Suprapubic skin (tissue), 4 donors: ENCODE measurements around the gene SDSL.

Experiments
- EP300 ChIP-seq: sonication (generic); formaldehyde crosslinking; IDR thresholded peaks from one replicate; pipeline ENCODE4 v1.6.1; 2017; ENCODE audit warnings: antibody characterized with exemption
- POLR2A ChIP-seq, 2 donors: fragments of 450-650 bp; IDR thresholded peaks; one replicate each; pipeline ENCODE4 v1.6.1; 2017; ENCODE audit warnings: antibody characterized with exemption in 2 of 2, mild to moderate bottlenecking in 2 of 2, moderate library complexity in 2 of 2
- POLR2AphosphoS5 ChIP-seq, 3 donors: sonication (generic); formaldehyde crosslinking; IDR thresholded peaks; one replicate each; pipeline ENCODE4 v1.6.1; 2017; ENCODE audit warnings: antibody characterized with exemption in 3 of 3
- TF ChIP-seq, protein P1 (sequence below), 2 donors: fragments of 200-600 bp in 1 of 2; fragments of 450-650 bp in 1 of 2; sonication (generic) in 1 of 2; IDR thresholded peaks; one replicate each; pipeline ENCODE4 v1.5.1; 2016 to 2019; ENCODE audit warnings: antibody characterized with exemption in 2 of 2, mild to moderate bottlenecking in 1 of 2, moderate library complexity in 1 of 2

DNA sequence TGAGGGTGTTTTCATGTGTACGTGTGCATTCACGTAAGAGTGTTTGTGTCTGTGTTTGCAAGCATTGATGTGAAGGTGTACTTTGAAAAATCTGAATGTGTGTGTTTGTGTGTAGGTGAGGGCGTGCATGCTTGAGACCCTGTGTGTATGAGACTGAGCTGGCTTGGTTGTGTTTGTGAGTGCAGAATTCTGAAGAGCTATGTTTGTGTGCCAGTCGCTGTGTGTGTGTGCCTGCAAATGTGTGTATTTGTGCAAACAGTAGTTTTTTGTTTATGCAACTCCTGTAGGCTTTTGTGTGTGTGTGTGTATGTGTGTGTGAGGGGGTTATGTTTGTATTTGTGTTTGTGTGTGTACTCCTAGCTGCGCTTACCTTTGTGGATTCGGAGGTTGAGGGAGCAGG, 51.2 kb downstream of the SDSL start:
- TF ChIP-seq POLR2A (IDR thresholded peaks at IDR 0.05) (no peak), POLR2AphosphoS5 (IDR thresholded peaks at IDR 0.05) (no peak), EP300 (no peak)
- TF ChIP-seq, protein P1, sequence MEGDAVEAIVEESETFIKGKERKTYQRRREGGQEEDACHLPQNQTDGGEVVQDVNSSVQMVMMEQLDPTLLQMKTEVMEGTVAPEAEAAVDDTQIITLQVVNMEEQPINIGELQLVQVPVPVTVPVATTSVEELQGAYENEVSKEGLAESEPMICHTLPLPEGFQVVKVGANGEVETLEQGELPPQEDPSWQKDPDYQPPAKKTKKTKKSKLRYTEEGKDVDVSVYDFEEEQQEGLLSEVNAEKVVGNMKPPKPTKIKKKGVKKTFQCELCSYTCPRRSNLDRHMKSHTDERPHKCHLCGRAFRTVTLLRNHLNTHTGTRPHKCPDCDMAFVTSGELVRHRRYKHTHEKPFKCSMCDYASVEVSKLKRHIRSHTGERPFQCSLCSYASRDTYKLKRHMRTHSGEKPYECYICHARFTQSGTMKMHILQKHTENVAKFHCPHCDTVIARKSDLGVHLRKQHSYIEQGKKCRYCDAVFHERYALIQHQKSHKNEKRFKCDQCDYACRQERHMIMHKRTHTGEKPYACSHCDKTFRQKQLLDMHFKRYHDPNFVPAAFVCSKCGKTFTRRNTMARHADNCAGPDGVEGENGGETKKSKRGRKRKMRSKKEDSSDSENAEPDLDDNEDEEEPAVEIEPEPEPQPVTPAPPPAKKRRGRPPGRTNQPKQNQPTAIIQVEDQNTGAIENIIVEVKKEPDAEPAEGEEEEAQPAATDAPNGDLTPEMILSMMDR (IDR thresholded peaks at IDR 0.05), result no peak
